C4-2B (cell line): ENCODE results near the gene SP140.

Experiments
- H3K27ac ChIP-seq: fragments of 450-650 bp; 2 replicates; pipeline ENCODE4 v1.5.1; 2017
- ZFX ChIP-seq: fragments of 450-650 bp; IDR thresholded peaks from 2 replicates; pipeline ENCODE4 v1.6.1; 2017
- TF ChIP-seq, protein P1 (sequence below): fragments of 450-650 bp; conservative IDR thresholded peaks from 2 replicates; pipeline ENCODE4 v1.5.1; 2017; ENCODE audit warnings: mild to moderate bottlenecking

SP140 gene

DNA sequence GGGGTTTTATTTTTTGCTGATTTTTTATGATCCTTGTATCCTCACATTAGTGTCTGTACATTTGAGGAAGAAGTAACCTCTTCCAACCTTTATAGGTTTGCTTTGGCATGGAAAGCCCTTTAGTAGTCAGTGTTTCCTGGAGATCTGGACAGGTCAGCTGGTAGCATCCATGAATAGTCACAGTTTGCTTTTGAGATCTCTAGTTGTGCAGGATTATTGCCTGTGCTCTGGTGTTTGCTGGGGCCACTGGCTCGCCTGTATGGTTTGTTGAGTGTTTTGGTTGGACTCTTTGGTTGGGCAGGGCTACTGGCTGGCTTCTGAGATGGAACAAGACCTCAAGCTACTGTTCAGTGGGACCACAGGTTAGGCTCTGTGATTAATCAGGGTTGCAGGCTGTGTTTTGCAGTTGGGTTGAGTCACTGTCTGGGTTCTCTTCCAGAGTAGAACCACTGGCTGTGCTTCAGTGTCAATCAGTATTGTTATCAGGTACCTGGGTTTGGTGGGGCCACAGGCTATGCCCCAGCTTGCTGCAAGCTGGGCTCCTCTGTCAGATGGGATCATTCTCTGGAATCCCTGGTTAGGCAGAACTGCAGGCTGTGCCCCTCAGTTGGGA, 121.5 kb downstream of the SP140 start:
- no peak for TF ChIP-seq ZFX
- TF ChIP-seq, protein P1, sequence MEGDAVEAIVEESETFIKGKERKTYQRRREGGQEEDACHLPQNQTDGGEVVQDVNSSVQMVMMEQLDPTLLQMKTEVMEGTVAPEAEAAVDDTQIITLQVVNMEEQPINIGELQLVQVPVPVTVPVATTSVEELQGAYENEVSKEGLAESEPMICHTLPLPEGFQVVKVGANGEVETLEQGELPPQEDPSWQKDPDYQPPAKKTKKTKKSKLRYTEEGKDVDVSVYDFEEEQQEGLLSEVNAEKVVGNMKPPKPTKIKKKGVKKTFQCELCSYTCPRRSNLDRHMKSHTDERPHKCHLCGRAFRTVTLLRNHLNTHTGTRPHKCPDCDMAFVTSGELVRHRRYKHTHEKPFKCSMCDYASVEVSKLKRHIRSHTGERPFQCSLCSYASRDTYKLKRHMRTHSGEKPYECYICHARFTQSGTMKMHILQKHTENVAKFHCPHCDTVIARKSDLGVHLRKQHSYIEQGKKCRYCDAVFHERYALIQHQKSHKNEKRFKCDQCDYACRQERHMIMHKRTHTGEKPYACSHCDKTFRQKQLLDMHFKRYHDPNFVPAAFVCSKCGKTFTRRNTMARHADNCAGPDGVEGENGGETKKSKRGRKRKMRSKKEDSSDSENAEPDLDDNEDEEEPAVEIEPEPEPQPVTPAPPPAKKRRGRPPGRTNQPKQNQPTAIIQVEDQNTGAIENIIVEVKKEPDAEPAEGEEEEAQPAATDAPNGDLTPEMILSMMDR = no peak
- H3K27ac ChIP-seq = peak overlapping the region; percentile 79

DNA sequence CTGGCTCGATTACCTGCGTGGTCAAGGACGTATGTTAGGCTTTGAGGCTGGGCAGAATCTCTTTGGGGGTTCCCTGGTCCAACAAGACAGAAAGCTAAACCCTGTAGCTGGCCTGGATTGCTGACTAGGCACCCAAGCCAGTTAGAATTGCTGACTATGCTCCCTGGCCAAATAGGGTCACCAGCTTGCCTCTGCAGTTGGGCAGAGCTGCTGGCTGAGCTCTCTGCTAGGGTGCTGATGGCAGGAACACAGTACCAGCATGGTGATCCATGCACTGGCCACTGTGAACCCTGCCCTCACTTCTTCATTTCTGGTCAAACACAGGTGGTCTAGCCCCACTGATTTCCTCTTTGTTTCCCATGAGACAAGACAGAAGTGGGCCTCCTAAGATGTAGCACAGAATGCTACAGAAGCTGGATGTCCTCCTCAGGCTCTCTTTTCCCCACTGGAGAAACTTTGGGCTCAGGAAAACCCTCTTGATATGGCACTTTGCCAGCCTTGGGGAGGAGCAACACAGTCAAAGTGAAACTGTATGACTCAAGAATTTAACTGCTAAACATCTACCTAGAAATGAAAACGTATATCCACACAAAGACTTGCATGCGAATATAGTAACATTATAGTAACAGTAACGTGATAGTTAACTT, 122.2 kb downstream of the SP140 start:
- H3K27ac ChIP-seq = peak overlapping the region; percentile 79
- TF ChIP-seq ZFX = no peak
- TF ChIP-seq, protein P1 = no peak

DNA sequence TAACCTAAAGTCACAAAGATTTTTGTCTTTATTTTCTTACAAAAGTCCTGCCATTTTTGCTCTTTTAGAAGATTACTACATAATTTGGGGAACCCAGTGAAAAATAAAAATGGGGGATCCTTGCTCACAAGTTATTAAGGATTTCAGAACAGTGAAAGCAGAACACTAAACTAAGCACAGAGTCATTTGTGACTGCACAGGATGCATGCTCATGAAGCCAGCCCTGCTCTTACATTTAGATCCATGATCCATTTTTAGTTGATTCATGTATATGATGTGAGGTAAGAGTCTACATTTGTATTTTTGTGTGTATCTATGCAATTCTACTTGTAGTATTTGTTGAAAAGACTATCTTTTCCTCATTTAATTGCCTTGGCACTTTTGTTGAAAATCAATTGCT, 123.3 kb downstream of the SP140 start:
- no peak overlapping the region for H3K27ac ChIP-seq
- no peak for TF ChIP-seq ZFX
- TF ChIP-seq, protein P1 = no peak

DNA sequence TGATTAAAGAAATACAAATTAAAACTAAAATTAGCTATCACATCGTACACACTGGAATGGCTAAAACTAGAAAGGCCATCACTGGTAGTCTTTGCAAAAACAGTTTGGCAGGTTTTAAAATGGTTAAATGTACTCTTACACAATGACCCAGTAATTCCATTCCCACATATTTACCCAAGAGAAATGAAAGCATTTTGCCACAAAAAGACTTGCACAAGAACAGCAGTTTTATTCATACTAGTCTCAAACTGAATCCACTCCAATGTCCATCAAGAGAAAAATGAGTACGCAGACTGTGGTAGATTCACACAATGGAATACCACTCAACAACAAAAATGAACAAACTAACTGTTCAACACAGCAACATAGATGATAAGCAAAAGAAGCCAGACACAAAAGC, 130.5 kb downstream of the SP140 start:
- no peak for TF ChIP-seq ZFX
- TF ChIP-seq, protein P1 = no peak

DNA sequence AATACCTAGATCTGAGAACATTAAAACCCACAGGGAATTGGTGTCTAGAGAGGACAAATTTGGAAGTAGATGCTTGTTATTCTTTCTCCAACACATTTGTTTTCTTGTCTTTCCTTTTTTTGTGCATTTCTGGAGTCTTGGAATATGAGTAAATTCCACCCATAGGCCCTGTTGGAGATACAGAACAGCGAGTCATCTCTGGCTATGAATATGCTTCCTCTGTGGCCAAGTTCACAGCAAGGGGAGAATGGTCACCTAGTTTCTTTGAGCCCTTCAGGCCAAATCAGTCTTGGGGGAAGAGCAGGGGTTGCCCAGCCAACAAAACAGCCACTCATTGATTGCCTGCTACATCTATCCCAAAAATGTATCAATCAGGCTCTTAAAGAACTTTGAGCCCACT, 132.8 kb downstream of the SP140 start:
- no peak overlapping the region for H3K27ac ChIP-seq
- TF ChIP-seq, protein P1 = no peak
- no peak for TF ChIP-seq ZFX

More for the DNA sequence above, 130.5 kb downstream of the SP140 start:
- no peak overlapping the region for H3K27ac ChIP-seq

DNA sequence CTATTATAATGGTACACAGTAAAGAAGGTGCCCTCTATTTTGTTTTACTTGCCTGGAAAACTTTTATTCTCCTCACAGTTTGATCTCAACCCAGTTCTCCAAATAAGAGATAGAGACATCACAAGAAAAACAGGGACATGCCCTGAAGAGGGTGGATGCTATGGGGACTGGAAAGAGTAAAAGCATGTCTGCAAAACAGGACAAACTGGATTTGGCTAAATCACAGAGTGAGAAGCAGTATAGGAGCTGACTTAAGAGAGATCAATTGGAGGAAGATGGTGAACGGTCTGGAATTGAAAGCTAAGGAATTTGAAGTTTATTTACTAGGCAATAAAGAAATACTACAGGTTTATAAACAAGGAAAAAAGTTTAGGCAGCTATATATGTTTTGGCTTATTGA, 134.5 kb downstream of the SP140 start:
- TF ChIP-seq, protein P1 = no peak
- no peak for TF ChIP-seq ZFX
- no peak overlapping the region for H3K27ac ChIP-seq

DNA sequence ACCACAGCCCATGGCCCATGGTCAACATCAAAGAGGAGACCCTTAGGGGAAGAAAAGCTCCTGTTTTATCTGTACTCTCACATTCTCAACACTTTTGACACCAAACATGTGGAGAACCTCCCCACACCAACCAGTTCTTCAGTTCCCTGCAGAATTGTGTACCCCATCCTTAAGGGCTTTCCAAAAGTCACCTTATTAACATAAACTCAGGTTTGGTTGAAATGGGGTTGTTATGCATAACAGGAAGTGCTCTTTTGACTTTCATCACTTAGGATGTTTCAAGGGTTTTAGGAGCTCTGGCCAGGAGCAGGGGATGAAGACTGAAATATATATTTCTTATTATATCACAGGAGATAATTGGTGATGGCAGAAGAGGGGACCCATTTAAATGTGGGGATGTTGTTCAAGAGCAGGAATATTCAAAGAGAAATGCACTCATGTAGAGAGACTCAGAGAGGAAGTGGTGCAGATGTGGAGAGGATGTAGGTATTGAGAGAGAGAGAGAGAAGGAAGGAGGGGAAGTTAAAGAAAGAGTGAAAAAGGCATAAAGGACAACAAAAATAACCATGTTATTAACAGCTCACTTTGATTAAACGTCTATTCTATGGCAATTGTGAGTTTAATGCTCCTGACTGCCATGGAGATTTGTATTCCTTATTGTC, 136.6 kb downstream of the SP140 start:
- H3K27ac ChIP-seq = no peak overlapping the region
- TF ChIP-seq, protein P1 = no peak
- TF ChIP-seq ZFX = no peak
